ENCODE measurements around the gene SUCNR1.

GRCh38 chr3:151911462-151911861, 38.0 kb downstream of the SUCNR1 start:
- TF ChIP-seq CTCF (IDR thresholded peaks at IDR 0.05) = no peak
- TF ChIP-seq EP300 (IDR thresholded peaks at IDR 0.05) = no peak
- TF ChIP-seq POLR2A (IDR thresholded peaks at IDR 0.05) = no peak
